HG03571 (cell line): ENCODE measurements around the gene TTC23.
"Not testable (repeated sequence)": the region's sequence is repeated elsewhere in the genome, so short reads cannot be mapped to it uniquely, and the experiment has no call there.

Experiments
- ATAC-seq: cut with Tn5 transposase; IDR thresholded peaks from one replicate; pipeline ENCODE4 v1.9.1; 2021; ENCODE audit not compliant: unreplicated experiment

Gene TTC23

DNA sequence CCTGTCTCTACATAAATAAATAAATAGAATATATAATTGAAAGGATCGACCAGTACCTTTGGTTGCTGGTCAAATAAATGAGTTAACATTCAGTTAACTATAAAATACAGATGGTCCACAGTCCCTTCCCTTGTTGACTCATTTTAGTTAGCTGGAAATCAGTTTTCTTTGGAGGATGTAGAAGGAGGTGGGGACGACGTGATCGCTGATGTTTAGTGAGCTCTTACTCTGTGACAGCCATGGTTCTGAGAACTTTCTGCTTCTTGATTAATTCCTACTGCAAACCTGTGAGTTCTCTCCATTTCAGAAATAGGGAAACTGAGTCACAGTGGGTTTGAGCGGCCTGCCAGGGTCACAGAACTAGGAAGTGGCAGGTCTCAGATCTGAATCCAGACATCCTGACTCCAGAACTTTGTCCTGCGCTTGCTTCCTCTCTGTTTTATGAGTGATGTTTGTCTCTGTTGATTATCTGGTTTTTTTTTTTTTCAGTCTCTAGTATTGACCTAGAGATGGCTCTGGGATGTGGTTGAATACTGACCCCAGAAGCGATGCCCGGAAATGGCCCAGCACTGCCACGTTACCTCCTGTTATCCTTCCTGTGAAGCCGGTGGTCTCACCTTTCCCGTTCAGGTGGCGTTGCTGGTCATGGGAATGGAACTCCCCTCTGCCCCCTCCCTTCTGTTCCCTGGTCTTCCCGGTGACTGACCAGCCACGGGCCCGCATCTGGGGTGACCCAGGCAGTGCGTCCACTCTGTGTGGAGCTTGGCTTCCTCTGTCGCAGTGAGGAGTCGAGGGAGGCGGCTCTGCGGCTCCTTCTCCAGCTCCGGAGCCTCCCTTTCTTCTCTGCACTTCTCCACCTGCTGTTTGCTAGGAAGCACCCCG, 126.3 kb downstream of the TTC23 start:
- ATAC-seq, result no peak

DNA sequence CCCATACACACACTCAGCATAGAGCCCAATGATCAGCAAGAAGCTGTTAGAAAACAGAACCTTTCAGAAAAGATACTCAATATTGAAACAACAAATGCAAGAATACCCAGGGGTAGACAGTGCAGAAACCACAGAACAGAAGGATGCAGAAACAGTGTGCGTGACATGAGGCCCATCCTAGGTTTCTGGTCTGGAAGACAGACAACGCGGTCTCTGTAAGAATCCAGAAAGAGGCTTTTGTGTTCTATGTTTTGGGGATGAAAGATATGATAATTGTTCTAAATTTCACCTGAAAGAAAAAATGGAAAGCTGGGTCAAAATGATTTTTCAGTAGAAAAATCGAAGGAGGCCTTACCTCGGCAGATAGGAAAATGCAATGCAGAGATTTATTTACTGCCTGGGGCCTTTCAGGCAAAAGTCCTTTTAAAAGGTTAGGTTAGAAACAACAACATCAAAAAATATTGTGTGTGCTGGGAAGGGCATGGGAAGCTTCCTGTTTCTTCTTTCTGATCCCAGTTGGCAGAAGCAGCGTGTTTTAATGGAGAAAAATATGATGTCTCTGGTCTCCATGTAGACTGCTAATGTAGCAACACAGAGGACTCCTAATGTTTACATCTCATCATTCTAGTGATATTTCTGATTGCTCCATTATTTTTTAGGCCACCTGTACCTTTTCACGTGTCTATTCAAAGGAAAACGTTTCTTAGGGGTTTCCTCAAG, 127.5 kb downstream of the TTC23 start:
- no peak for ATAC-seq

DNA sequence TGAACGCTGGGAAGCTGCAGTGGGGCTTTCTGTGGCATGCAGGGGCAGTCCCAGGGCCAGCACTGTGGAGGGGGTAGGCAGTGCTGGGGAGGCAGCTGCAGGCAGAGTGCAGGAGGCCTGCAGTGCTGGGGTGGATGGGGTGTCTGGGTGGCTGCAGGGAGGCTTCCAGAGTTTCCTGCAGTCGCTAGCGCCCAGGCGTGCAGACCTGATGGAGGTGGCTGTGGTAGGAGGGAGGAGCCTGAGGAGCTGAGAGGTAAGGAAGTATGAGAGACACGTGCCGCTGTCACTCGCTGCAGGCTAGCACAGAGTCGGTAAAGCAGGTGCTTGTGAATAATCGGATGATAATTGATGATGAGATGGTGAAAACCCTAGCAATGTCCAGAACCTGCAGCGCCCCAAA, 128.2 kb downstream of the TTC23 start:
- ATAC-seq, result no peak

DNA sequence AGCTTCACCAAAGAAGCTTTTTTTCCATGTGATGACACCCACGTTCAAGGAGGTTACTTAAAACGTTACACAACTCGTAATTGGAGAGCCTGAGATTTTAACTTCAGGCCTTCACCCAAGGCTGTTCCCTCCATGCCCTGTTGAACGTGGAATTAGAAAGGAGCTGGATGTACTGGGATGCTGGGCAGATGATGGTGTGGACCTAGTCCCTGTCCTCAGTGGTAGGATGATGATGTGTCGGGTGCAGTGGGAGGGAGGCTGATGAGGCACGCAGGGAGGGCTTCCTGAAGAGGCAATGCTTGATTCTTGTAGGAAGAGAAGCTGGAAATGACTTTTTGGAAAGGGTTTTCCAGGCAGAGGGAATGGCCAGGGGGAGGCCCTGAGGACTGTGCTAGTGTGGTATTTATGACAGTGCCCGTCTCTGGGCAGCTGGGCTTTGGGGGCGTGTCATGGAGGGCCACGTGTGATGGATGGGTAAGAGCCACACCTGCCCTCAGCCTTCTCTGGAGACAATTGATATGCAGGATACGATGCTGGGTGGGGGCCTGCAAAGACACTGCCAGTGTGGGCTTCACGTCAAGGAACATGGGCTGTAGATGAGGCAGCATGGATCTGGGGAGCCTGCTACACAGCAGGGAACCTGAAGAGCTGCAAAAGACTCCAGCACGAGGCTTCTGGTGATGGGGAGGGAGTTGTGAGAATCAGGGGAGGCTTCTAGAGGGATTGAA, 129.2 kb downstream of the TTC23 start:
- ATAC-seq, result no peak

DNA sequence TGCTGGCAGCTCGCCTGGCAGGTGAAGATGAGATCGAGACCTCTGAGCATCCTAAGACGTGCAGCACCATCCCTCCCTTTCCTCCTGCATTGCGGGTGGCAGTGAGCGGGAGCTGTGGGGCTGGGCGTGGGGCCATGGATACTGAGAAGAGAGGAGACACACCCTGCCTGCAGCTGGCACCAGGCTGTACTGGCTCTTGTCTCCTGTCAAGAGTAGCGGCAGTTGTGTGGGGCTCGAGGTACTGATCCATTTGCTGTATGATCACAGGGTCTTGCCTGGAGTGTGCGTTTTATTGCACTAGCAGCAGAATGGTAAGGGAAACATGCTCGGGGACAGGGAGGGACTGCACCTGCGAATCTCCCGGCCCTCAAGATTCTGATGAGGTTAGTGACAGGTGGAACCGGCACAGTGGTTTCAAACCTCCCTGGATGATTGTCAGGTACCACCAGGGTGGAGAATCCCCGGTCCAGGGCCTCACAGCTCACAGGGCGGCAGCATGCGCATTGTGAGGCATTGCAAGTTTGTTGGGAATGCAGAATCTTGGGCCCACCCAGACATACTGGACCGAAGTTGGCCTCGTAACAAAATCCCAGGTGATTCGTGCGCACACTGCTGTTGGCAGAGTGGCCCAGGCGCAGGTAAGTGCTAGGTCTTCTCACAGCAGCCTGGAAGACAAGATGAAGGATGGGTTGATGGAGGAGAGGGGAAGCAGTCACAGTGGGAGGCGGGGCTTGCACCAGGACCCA, 130.4 kb downstream of the TTC23 start:
- ATAC-seq, result no peak

DNA sequence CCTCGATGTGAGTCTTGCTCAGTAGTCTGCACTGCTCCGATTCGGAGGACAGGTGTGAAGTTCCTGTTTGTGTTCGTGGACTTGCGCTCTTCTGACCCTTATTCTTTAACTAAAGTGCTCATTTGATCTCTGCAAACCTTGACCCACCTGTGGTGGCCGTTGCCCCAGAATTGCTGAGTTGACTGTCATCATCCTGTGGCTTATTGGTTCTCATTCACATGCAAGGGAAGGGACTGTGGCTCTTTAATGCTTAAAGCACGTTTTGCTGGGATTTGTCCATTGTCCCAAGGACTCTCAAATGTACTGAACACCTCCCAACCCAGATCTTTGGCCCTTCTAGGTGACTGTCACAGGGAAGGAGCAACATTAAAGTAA, 131.1 kb downstream of the TTC23 start:
- no peak for ATAC-seq

DNA sequence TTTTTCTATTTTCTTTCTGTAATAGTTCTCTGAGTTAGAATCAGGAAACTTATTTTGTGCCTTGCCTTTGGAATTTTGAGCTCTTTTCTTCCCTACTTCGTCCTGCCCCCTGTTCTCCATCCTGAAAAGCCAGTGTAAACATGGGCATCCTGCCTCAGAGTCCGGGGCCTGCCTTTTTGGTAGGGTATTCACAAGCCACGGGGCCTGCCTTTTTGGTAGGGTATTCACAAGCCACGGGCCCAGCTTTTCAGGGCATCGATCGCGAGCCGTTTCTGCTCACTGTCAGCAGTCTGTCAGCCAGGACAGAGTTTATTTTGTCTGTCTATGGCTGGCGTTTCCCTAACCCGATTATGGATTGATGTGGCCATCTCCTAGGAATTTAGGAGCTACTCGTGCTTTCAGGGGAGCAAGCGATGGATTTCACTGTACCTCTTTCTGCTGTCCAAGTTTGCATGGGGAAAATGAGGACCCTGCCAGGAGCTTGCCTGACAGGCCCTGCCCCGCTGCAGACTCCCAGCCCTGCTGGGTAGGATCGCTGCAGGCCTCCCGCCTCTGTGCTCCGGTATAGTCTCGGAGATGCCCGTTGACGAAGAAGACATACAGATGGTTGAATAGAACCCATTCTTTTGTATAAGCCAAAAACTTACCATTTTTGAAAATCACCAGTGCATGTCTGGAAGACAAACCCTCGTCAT, 131.7 kb downstream of the TTC23 start:
- no peak for ATAC-seq

DNA sequence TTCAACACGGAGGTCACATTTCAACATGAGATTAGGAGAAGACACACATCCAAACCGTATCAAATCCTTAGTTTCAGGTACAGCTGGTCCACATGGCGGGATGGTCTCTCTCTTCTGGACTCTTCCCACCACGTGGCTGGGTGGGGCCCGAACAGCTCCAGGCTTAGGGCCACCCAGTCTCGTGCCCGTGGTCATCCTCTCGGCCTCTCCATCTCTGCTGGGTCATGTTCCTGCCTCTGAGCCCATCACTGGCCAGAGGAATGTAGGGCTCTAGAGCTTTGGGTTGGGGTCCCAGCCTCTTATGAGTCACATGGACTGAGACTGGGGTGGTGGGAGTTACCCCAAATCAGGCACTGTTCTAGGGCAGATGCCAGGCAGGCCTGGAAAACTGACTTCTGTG, 132.3 kb downstream of the TTC23 start:
- no peak for ATAC-seq

DNA sequence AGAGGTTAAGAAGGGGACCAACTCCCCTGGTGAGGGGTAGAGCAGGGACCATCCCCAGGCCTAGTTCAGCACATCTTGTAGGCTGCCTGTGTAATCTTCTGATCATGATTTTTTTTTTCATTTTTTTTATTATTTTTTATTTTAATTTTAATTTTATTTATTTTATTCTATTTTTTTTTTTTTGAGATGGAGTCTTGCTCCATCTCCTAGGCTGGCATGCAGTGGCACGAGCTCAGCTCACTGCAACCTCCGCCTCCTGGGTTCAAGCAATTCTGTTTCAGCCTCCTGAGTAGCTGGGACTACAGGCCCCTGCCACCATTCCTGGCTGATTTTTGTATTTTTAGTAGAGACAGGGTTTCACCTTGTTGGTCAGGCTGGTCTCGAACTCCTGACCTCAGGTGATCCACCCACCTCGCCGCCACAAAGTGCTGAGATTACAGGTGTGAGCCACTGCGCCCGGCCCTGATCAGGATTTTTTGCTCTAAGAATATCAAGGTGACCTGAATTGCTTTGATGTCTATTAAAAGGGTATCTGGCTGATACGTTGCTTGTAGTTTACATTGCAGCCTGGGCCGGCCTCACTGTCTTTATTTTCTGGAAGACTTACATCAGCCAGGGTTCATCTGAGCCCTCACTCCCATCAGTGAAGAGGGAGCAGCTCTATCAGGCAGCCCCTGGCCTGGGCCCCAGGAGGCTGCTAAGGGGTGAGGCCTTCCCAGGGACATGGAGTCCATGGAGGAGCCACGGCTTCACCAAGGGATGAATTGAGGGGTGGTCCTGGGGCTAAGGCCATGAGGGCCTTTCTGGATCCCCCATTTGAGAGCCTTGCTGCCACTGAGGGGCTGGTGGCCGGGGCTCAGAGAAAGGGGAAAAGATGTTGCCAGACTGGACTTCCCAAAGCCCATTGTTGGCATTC, 133.8 kb downstream of the TTC23 start:
- ATAC-seq, result no peak

DNA sequence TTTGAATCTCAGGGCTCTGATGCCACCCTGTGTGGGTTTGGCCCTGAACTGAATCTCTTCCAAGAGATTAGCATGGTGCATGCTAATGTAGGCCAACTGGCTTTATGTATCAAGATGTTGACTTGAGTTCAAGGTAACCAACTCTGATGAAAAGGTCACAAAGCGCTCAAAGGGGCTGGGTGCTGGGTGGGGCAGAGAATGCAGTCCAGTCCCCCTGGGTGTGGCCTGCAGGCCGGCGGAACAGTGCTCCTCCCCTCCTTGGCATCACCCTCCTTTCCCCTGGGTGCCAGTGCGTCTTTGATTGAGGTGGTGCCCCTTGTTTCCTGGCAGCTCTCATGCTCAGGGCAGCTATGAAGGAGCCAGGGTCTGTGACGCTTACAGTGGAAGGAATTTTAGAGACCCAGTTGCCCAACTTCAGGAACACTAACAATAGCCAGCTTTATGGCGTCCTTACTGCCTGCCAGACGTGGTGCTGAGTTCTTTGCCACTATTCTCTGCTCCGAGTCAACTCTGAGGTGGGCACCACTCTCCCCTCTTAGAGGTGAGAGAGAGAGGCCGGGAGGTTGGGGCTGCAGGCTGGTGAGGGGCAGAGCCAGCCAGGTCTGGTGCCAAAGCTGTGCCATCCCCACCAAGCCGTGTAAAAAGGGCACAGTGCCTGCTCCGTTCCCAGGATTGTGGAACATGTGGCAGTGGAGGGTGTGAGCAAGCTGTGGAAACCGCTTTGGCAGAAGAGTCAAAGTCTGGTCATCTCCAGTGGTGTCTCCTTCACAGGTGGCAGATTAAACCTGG, 134.7 kb downstream of the TTC23 start:
- ATAC-seq, result no peak

DNA sequence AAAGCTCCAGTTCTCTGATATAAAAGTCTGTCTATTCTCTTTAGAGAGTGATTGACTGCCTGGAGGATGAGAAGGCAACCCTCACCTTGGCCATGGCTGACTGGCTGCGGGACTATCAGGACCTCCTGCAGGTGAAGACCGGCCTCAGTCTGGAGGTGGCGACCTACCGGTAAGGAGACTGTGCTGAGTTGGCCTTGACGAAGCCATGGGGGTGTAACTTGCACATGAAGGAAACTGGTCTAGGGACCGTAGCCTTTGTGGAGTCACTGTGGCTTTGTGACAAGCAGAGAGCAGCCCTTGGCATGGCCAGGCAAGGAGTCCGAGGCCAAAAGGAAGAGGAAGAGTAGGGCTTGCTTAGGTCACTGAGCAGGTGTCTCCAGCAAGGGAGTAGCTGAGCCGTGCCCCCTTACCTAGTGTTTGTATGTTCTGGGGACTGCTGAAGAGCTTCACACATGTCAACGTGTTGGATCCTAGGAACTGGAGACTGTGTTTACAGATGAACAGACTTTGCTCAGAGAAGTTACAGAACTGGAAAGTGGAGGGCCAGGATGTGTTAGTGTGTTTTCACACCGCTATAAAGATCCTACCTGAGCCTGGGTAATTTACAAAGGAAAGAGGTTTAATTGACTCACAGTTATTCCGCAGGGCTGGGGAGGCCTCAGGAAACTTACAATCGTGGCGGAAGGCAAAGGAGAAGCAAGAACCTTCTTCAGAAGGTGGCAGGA, 135.7 kb downstream of the TTC23 start:
- no peak for ATAC-seq

DNA sequence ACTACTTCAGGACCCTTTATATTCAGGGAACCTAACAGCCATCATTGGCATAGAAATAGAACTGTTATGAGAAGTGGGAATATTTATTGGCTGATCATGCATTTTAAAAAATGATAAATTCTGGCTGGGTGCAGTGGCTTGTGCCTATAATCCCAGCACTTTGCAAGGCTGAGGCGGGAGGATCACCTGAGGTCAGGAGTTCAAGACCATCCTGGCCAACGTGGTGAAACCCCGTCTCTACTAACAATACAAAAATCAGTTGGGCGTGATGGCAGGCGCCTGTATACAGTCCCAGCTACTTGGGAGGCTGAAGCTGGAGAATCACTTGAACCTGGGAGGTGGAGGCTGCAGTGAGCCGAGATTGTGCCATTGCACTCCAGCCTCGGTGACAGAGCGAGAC, 137.7 kb downstream of the TTC23 start:
- ATAC-seq, result not testable (repeated sequence)

DNA sequence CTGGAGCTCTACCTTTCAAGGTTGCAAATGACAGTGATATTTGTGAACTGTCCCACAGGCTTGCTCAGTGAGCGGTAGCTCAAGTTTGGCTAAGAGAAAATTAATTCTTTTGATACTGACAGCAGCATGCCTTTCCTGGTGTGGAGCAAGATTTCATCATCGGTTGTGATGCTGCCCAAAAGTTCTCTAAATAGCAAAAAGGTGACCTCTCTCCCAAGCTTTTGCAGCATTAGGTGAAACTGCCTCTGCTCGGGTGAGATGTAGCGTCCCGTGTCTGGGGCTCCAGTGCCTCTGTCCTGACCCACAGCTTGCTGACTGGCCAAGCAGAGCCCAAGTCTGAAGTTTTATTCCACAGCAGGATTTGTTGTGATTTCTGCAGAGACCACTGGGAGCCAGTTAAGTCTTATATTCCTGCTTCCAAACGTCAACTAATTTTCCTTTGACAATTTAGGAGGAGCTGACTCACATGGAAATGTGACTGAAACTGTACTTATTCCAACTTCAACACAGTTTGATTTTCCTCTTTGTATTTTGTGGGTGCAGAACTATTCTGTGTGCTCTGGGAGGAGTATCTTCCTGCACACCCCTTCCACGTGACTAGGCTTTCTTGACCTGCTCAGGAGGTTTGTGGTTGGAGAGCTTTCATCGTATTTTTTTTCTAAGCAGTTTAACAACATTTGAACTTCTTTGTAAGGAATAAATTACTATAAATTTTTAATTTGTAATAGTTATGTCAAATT, 138.6 kb downstream of the TTC23 start:
- no peak for ATAC-seq

DNA sequence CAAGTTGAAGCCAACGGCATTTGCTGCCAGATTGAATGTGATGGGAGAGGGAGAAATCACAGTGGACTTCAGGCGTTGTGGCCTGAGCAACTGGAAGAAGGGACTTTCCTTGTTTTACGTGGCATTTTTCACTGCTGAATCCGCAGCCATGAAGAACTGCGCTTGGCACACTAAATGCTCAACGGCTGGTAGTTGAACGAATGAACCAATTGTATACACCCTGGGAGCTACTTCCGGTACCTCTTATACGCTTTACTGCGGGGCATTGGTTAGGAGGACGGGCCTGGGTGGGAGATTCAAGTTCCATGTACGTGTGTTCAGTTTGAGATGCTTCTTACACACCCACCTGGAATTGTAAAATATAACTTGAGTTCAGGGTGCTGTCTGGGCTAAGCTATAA, 139.3 kb downstream of the TTC23 start:
- no peak for ATAC-seq

DNA sequence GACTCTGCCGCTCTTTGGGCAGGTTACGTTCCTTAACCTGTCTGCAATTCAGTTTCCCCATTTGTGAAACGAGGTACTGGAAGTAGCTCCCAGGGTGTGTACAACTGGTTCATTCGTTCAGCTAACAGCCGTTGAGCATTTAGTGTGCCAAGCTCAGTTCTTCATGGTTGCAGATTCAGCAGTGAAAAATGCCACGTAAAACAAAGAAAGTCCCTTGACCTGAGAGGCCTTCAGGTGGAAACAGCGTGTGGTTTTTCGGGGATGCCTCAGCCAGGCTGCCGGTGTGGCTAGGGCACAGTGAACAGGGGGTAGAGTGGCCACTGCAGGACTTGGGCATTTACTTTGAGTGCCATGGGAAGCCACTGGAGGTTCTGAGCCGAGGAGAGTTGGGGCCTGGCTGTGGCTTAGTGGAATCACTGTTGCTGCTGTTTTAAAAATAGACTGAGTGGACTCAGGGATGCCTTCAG, 139.8 kb downstream of the TTC23 start:
- ATAC-seq, result no peak

DNA sequence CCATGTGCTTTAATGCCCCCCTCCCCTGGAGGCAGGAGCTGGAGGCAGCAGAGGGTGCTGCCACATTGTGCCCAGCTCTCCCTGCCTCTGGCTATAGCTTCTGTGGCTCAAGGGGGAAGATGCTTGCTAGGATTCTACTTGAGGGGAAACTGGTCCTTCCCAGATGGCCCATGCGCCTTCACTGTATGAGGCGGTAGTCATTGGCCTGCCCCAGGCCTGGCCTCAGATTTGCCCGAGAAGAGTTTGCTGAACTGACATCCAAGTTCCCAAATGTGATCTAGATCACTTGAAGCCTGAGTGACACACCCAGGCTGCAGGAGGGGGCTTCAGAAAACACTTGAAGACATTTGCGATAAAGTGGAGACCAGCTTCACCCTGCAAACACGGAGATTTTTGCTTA, 140.4 kb downstream of the TTC23 start:
- ATAC-seq, result no peak
